NCI-H526 treated with DMSO at 0.1 percent for 48 hours (cell line): ENCODE results near the gene NKRF.
"Not testable (repeated sequence)": the region's sequence is repeated elsewhere in the genome, so short reads cannot be mapped to it uniquely, and the experiment has no call there.

ENCODE experiments used
- DNase-seq: peaks from one replicate; lab custom pipeline; 2025; lab: John Stamatoyannopoulos, UW

The NKRF gene

GRCh38 chrX:119606280-119607017 lies at the start of gene NKRF:
NKRF (minus strand) TSS chrX:119606424.
- peak; percentile 60 for DNase-seq

- DNase-seq: no peak
Measured at GRCh38 chrX:119655125-119655524, 48.9 kb upstream of the NKRF start.

- no peak for DNase-seq
Measured at GRCh38 chrX:119654112-119654531, 47.9 kb upstream of the NKRF start.

- no peak for DNase-seq
Measured at GRCh38 chrX:119648421-119648775, 42.2 kb upstream of the NKRF start.

DNA sequence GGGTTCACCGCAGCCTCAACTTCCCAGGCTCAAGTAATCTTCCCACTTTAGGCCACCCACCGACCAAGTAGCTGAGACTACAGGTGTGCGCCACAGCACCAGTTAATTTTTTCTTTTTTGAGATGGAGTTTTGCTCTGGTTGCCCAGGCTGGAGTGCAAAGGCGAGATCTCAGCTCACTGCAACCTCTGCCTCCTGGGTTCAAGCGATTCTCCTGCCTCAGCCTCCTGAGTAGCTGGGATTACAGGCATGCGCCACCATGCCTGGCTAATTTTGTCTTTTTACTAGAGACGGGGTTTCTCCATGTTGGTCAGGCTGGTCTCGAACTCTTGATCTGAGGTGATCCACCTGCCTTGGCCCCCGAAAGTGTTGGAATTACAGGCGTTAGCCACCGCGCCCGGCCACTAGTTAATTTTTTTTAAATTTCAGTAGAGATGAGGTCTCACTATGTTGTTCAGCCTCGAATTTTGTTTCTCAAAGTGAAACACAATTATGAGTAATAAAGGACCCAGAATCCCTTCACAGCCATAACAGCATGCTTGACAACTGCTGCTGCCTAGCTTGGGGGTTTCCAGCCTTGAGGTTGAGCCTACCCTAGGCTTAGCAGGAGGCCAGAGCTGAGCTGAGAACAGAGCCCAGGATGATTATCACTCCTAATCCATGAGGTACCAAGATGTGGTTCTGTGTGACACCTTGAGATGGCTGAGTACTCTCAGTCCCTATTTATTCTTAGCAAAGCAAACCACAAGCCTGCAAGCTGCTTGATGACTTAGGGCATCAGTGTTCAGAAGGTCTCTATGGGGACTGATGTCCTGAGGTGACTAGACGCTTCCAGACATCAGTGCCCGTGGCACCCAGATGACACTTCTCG lies 41.6 kb upstream of the NKRF start:
- DNase-seq: no peak

DNA sequence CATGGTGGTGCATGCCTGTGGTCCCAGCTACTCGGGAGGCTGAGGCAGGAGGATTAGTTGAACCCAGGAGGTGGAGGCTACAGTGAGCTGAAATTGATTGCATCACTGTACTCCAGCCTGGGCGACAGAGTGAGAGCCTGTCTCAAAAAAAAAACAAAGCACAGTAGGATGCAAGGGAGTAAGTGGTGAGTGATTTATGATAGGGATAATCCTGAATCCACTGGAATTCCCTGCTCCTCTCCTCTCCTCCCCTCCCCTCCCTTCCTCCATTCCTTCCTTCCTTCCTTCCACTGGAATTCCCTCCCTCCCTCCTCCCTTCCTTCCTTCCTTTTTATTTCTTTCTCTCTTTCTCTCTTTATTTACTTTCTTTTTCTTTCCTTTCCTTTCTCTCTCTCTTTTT lies 40.9 kb upstream of the NKRF start:
- no peak for DNase-seq

- no peak for DNase-seq
Measured at GRCh38 chrX:119646515-119646914, 40.3 kb upstream of the NKRF start.

DNA sequence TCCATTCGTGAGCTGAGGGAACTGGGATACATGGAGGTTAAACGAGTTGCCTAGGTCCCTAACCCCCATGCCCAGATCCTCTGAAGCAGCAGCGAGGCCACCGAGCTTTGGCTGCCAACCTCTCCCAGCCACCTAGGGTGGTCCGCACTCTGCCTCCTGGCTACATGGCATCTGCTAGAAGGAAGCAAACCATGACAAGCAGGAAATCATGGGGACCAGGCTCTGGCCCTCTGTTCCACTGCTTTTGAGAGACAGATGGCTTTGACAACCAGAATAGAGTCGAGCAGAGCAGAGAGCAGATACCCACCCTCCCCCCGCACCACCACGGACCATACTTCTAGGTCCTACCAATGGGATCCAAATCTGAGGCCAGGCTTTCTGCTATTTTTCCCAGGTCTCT lies 37.5 kb upstream of the NKRF start:
- DNase-seq: no peak

DNA sequence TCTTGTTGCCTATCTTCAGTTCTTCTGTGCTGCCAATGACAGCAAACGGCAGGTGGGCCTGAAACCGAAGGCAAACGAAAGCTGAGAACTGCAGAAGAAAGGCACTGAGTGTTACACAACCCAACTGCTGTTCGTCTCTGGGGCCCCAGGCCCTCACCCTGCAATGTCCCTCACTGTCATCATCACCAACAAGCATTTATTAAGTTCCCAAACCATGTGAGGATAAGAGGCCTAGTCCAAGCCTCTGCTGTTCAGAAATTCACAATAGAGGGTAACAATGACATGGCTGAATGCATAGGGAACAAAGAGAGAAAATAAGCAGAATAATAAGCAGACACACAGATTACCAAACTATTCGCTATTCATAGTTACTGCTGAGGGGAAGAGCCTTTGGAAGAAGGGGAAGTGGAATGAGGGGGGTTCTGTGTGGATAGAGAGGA lies 34.5 kb upstream of the NKRF start:
- DNase-seq: no peak

DNA sequence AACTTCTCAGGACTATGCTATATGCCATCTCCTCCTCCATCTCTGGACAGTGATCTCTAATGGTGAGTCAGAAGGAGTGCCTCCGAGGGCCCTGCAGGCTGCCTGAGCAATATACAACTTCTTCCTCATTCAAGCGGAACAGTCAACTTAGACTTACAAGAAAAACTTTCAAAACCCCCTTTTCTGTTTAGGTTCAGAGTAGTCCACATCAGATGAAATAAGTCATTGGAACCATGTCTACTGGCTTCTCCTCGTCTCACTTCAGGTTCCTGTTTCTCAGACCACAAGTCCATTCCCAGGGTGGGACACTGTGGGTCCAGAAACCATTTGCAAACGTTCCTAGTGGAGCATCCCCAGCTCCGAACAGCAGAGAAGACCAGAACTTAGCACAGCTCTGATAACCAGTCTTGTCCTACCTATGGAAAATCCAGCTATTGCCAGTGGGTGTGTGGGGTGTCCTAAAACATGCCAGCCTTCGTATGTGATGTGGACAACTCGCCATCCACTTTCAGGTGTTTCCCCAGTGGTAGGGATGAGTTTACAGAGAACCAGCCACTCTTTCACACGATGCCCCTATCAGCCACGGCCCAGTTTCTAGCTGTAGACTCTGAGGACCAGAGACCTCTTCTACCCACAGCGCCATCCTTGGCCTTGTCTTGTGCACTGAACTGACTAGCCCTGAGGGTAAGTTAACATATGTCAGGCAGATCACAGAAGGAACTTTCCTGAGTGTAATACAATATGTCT lies 32.7 kb upstream of the NKRF start:
- DNase-seq: no peak

- not testable (repeated sequence) for DNase-seq
Measured at GRCh38 chrX:119637421-119637820, 31.2 kb upstream of the NKRF start.

- DNase-seq: no peak
Measured at GRCh38 chrX:119636419-119636818, 30.2 kb upstream of the NKRF start.

GRCh38 chrX:119635799-119636198 lies 29.6 kb upstream of the NKRF start:
- no peak for DNase-seq

DNA sequence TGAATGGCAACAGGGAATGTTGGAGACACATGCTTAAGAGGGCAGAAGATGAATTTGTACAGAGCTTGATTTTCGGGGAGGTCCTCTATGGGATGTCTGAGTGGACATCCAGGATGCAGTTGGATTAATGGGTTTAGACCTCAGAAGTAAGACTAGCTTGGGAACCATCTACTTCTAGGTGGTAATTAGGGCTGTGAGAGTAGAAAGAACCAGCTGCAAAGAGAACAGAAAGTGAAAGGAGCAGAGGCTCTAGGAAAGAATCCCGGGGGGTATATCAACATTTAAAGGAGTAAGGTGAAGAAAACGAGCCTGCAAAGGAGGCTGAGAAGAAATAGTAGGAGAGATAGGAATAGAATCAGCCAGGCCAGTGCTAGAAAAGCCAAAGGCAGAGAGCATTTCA lies 29.0 kb upstream of the NKRF start:
- no peak for DNase-seq

- no peak for DNase-seq
Measured at GRCh38 chrX:119625843-119626242, 19.6 kb upstream of the NKRF start.

DNA sequence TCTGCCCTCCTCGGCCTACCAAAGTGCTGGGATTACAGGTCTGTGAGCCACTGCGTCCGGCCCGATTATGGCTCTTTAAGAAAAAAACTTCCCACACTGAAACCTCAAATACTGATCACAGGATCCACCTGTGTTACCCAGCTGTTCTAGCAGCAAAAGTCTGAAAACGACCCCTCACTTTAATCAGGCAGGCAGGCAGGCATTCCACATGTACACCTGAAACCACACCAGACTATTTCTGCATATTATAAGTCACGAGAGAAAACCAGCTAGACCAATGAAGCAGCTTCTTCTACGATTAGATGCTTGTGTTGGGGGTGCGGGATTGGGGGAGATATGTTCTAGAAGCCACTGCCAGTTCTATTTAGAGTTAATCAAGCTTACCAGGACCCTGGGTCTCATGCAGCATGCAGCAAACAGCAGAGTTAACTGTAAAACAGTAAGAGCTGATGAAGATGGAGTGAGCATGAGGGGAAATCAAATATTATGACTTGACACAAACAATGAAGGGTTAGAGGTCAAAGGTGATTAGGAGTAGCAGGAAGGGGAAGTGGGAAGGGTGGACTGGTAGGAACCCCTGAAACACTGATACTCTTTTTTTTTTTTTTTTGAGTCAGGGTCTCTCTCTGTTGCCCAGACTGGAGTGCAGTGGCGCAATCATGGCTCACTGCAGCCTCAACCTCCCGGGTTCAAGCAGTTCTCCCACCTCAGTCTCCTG lies 18.9 kb upstream of the NKRF start:
- DNase-seq: no peak

DNA sequence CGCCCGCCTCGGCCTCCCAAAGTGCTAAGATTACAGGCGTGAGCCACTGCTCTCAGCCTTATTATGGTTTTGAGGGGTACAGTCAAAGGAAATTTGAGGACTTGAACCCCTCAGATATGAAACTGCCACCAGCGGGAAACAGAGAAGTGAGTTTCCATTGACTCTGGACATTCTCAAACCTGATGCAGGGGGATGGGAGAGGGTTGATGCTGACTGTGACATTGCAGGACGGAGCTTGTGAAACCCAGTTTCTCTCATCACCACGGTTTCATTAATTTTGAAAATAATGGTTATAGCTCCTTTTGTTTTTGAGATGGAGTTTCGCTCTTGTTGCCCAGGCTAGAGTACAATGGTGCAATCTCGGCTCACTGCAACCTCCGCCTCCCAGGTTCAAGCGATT lies 18.2 kb upstream of the NKRF start:
- DNase-seq: no peak

- DNase-seq: no peak
Measured at GRCh38 chrX:119622356-119623232, 16.4 kb upstream of the NKRF start.

DNA sequence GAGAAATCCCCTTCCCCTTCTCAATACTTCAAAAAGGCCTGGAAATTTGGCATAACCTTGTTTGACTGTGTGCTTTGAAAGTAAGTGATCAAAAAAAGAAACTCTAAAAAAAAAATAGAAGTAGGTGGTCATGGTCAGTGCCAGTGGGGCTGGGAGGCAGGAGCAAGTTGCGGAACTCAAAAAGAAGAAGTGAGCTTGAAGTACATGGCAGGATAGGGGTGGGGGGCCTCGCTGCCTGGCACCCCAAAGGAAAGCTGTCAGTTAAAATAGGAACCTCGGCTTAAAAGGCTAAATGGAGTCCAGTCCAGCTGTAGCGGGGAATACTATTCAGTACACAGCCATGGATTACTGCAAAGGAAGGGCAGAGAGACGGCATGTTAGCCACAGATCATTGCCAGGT lies 12.2 kb upstream of the NKRF start:
- no peak for DNase-seq

DNA sequence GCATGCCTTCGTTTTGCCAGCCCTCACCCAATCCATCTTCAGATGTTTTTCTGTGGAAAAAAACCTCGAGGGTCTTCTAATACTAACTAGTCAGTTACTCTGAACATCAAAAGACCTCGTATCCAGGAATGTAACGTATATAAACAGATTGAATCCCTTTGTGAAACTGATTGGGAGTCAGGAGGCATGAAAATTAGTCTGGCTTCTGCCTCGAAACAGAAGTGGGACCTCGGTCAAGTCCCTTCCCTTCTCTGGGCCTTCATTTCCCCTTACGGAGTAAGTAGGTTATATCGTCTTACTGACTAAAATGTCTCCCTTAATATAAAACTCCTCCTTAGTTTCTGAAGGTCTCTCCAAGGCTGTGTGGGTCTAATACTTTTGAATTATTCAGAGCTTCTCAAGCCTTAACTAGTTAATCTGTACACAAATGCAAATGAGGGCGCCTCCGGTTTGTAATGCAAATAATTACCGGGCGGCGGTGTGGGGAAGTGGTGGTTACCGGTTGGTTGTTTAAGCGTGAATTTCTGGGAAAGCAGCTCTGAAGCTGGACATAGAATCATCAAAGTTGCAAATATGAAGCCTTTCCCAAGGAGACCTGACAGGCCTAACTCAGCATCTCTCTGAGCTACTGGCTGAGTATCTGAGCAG lies 11.4 kb upstream of the NKRF start:
- DNase-seq: peak; percentile 80
